Measurements from ENCODE around the gene NR6A1. TPM values are rescaled to one million over a fixed set of nuclear protein-coding genes. Genes with fewer than 3 reads are reported as not detected.

NR6A1 gene
- total RNA-seq, 1 experiment from 2014 or later, result 99.3 TPM

GRCh38 chr9:124631326-124631725 is 139.8 kb downstream of the NR6A1 start:
- Histone ChIP-seq H3K79me1 (ENCODE audit: insufficient read depth, low read depth, low read length, poor library complexity, severe bottlenecking) (no peaks in the 10 kb centered on the region), H3K4ac (ENCODE audit: low read depth, low read length) (no peak overlapping the region), H3K27me3 (ENCODE audit: insufficient read depth, low read length) (no peaks in the 10 kb centered on the region), H2BK5ac (ENCODE audit: insufficient read length, low read length) (no peak overlapping the region), H3K27ac (ENCODE audit: insufficient read length, low read depth, low read length) (no peak overlapping the region), H2BK15ac (ENCODE audit: low read depth, low read length) (no peak overlapping the region), H4K8ac (replicated peaks; ENCODE audit: insufficient read length, low read depth, low read length) (no peak overlapping the region), H2BK120ac (ENCODE audit: low read depth, low read length, poor library complexity, severe bottlenecking) (no peak overlapping the region), H3K56ac (ENCODE audit: insufficient read length, low read depth, low read length) (no peak overlapping the region), H2BK20ac (ENCODE audit: low read depth, low read length, poor library complexity, severe bottlenecking) (no peak overlapping the region), H3K9ac (ENCODE audit: extremely low read depth, insufficient read length, low read length) (no peak overlapping the region), H3K9me3 (ENCODE audit: control insufficient read depth, low read depth, low read length) (no peaks in the 10 kb centered on the region), H4K20me1 (ENCODE audit: control insufficient read depth, insufficient read depth, insufficient read length) (no peaks in the 10 kb centered on the region), H3T11ph (ENCODE audit: low read length) (no peak overlapping the region), H3K18ac (ENCODE audit: insufficient read length, low read depth, low read length) (no peak overlapping the region), H3K23ac (ENCODE audit: insufficient read length, low read depth, low read length) (no peak overlapping the region), H4K5ac (ENCODE audit: insufficient read length, low read depth, low read length) (no peak overlapping the region), H2AFZ (ENCODE audit: low read length) (no peak overlapping the region), H2AK5ac (ENCODE audit: insufficient read length, low read length) (no peak overlapping the region), H3K23me2 (ENCODE audit: insufficient read length, low read depth, low read length, poor library complexity, severe bottlenecking) (no peaks in the 10 kb centered on the region), H2BK12ac (ENCODE audit: insufficient read length, low read depth, low read length) (no peak overlapping the region), H3K79me2 (ENCODE audit: insufficient read depth, low read length) (no peaks in the 10 kb centered on the region), H3K4me2 (ENCODE audit: insufficient read depth, insufficient read length, low read length) (no peak overlapping the region), H3K4me1 (ENCODE audit: insufficient read depth, low read length) (no peaks in the 10 kb centered on the region), H3K14ac (ENCODE audit: insufficient read depth, low read length) (no peak overlapping the region), H4K91ac (ENCODE audit: insufficient read length, low read depth, low read length) (no peak overlapping the region)
- peaks cover 0 to 7% (median 2%) of the 10 kb centered on the region in 3 experiments; a peak in 4 of 7 replicates for H3K36me3 Mint-ChIP-seq (ENCODE audit: insufficient read depth in 1 of 3, low read depth in 3 of 3)
- H3K4me3 Mint-ChIP-seq, result no peak overlapping the region
- TF ChIP-seq, protein P1, sequence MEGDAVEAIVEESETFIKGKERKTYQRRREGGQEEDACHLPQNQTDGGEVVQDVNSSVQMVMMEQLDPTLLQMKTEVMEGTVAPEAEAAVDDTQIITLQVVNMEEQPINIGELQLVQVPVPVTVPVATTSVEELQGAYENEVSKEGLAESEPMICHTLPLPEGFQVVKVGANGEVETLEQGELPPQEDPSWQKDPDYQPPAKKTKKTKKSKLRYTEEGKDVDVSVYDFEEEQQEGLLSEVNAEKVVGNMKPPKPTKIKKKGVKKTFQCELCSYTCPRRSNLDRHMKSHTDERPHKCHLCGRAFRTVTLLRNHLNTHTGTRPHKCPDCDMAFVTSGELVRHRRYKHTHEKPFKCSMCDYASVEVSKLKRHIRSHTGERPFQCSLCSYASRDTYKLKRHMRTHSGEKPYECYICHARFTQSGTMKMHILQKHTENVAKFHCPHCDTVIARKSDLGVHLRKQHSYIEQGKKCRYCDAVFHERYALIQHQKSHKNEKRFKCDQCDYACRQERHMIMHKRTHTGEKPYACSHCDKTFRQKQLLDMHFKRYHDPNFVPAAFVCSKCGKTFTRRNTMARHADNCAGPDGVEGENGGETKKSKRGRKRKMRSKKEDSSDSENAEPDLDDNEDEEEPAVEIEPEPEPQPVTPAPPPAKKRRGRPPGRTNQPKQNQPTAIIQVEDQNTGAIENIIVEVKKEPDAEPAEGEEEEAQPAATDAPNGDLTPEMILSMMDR (conservative IDR thresholded peaks at IDR 0.05), result no peak
- H3K4me1 Mint-ChIP-seq, result peaks cover 0 to 5% of the 10 kb centered on the region in 2 experiments; a peak in 1 of 4 replicates
- no peak overlapping the region for H3K27ac Mint-ChIP-seq
- DNase-seq, result no peak
- H3K9me3 Mint-ChIP-seq, result no peaks in the 10 kb centered on the region
- no peaks in the 10 kb centered on the region for H3K27me3 Mint-ChIP-seq (ENCODE audit: low read depth)

All from H9 (cell line).